NCI-H1092 (cell line): ENCODE results near the gene OR13C3.
"Not testable (repeated sequence)": the region's sequence is repeated elsewhere in the genome, so short reads cannot be mapped to it uniquely, and the experiment has no call there.

Experiments
- DNase-seq: peaks from one replicate; lab custom pipeline; 2025; lab: John Stamatoyannopoulos, UW

OR13C3 gene

DNA sequence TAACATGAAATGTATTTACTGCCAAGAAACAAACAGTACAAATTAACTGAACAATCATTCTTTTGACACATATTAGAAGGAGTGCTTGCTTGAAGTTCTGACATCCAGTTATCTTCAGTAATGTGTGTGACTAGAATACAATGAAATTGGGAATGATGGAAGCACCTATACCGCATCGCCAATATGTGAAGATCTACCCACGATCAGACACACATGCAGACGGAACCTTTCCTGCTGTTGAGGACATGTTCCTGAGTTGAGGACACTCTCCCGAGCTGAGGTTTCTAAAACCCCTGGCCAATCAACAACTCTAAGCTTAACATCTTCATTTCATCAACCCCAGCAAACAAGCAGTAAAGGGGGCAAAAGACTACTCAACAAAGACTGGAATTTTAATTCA lies at the start of gene OR13C3:
TSS of gene OR13C3 (minus strand) at position 101 of the 400 bp plus-strand sequence. CDS start 133 bp downstream, outside the sequence.
- no peak for DNase-seq

DNA sequence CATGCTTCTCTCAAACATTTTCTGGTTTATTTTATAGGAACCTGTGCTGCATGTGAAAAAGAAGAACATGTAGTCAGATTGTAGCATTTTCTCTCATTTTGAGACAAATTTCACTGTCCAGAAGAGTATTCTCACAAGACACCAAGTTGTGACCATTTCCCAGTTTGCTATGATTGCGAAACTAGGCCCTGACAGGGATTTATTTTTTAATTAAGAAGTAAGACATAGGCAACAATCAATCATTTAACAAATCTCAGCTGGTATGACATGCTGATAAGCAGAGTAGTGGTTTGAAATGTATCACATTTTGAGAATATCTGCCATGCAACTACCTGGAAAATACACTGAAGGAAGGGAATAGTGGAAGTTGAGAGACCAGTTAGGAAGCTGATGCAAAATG lies 43.9 kb upstream of the OR13C3 start:
- DNase-seq = no peak

DNA sequence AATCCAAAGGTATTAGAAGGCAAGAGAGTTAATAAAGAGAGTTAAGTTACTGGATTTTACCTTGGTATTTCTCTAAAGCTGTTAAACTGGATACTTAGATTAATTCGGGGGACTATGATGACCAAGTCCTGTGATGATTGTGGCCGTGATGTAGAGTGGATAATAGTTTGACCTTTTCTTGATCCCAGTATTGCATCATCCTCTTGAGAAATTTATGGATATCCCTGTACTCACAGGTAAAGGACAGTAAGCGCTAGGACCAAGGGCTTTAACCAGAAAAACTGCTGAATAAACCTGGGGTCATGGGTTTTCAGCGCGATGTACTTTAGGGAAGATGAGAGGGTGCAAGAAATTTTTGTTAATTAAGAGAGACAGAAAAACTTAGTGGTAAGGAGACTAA lies 40.6 kb upstream of the OR13C3 start:
- no peak for DNase-seq

DNA sequence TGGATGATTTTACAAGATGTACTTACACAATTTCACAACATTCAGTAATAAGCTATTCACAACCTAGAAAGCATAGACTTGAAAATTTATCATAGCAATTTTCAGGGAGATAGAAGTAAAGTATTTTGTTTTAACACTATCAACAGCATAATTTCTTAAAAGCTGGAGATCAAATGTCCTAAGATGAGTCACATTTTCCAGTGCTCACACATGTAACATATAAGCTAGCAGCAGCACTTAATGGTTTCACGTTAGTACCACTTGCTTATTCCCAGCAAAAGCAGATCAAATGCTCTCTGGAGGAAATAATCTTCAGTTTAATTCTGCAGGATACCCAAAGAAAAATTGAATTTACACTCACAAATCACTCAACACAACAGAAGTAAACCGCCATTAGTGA lies 38.8 kb upstream of the OR13C3 start:
- no peak for DNase-seq

DNA sequence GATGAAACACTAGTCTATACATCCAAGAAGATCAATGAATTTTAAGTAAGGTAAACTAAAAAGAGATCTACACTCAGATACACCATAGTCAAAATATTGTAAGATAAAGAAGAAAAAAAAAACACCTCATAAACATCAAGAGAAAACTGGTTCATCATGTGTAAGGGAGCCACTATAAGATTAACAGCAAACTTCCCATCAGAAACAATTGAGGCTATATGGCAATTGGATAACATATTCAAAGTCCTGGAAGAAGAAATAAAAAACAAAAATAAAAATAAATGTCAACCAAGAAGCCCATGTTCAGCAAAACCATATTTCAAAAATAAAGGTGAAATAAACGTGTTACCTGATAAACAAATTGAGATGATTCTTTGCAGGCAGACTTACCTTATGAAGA lies 36.0 kb upstream of the OR13C3 start:
- no peak for DNase-seq

DNA sequence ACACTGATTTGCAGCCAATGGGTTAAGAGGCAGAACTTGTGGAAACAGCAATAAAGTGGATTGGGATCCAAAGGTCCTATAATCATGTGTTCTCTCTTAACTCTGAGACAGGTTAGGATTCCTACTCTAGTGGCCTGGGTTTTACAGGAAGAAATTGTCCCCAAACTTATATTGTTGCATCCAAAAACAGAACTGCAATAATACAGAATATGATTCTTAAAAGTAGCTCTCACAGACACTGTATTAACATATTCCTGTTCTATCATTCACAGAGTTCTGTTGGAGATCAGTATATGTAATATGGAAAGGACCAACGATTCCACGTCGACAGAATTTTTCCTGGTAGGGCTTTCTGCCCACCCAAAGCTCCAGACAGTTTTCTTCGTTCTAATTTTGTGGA lies 32.2 kb upstream of the OR13C3 start, which contains the start of gene OR13C8:
TSS of gene OR13C8 (plus strand) at position 301 of the 400 bp plus-strand sequence. CDS start at position 301, 0 bp downstream.
- no peak for DNase-seq

DNA sequence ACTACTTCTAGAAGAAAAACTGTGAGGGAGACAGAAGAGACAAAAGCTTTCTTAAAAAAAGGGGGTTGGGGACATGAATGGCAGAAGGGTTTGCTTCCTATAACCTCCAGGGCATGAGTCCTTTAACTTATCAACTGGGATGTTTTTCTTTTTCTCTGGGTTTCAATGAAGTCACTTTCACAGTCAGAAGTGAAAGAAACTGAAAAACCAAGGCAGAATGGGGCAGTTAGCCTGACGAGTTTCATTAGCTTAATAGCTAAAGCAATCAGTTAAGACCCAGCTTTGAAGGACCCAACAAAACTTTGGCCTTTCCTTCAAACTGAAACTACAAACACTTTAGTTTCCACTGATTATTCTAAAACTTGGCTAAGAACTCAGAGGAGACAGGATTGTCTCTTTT lies 27.7 kb upstream of the OR13C3 start:
- DNase-seq = no peak

DNA sequence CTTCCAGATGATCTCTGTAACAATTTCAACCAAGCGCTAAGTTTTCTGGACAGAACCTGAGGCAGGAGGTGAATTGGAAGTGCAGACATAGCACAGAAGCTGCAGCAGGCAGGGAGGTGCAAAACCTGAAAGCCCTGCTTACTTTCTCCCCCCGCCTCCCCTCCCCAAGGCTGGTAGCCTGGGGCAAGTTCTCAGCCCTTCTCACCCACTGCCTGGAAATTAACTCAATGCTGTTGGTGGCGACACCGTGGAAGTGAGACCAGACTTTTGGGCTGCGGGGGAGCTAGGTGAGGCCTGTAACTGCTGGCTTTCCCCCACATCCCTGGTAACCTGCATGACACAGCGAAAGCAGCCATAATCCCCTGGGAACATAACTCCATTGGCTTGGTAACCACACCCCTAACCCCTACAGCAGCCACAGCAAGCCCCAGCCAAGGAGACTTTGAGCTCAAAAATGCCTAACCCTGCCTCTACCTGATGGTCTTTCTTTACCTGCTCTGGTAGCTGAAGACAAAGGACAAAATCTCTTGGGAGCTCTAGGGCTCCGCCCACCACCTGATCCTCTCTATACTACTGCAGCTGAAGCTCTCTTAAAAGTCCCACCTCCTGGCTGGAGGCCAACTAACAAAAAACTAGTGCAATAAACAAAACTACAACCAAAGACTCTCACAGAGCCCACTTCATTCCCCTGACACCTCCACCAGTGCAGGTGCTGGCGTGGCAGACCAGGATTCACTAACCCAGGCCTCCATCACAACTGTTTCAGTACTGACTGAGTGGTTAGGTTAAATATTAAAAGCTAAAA lies 20.4 kb upstream of the OR13C3 start:
- DNase-seq = no peak

DNA sequence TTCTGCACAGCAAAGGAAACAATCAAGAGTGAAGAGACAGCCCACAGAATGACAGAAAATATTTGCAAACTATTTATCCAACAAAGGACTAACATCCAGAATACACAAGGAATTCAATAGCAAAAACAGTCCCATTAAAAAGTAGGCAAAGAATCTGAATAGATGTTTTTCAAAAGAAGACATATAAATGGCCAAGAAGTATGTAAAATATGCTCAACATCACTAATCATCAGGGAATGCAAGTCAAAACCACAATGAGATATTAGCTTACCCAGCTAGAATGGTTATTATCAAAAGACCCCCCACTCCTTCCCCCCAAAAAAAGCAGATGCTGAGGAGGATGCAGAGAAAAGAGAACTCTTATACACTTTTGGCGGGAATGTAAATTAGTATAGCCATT lies 18.9 kb upstream of the OR13C3 start:
- no peak for DNase-seq

DNA sequence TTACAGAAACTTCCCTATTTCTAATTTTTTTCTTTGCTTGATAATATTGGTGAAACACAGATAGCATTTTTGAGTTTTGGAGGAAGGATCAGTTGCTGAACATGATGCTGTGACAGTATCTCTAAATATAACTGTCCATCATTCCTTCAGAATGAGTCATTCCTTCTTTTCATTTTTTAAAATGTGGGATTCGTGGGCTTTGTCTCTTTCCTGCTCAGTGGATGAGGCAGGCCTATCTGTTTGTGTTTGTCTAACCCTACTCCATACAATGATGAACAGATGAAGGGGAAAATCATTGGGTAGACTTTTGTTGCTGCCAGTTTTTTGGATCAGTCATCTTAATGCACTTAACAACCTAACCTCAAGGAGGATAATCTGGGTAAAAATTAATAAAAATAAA lies 16.6 kb upstream of the OR13C3 start:
- DNase-seq = no peak

DNA sequence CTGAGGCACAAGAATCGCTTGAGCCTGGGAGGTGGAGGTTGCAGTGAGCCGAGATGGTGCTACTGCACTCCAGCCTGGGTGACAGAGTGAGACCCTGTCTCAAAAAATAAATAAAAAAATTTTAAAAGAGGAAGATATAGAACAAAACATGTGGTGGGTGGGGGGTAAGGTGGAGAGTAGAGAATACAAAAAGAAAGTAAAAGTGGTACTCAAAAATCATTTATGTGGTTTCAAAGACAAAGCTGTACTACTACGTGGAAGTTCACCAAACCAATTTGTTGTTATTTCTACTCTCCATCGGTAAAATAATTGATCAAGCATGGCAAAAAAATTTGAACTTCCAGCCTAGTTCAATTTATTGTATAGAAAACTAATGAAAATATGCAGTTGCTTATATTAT lies 8.0 kb upstream of the OR13C3 start:
- no peak for DNase-seq

DNA sequence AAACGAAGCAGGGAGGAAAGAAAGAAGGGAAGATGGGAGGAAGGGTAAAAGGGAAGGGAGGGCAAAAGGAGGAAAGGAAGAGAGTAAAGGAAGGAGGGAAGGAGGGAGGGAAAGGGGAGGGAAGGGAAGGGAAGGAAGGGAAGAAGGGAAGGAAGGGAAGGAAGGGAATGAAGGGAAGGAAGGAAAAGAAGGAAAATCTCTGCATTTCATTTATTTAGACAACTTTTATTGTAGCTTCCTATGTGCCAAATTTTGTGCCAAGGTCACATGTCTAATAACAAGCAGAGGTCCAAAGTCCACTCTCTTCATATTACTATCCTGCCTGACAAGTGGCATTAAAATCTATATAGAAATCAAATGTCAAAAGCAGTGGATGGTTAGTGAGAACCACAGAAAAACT lies 2.6 kb upstream of the OR13C3 start:
- DNase-seq = no peak

DNA sequence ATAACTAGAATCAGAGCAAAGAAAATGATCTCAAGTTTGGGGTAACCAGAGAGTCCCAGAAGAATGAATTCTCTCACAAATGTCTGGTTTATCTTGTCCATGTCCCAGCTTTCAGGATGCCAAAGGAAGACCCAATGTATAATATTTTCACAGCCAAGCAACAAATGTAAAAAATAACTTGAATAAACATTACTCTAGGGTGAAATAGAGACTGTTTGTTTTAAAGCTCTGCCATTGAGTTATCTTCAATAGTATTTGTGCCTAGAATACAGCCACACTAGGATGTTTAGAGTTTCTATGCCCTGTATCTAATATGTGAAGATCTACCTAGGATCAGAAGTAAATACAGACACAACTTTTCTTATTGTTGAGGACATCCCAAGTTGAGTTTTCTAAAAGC lies 9.5 kb downstream of the OR13C3 start, which contains the start of gene OR13C4:
TSS of gene OR13C4 (minus strand) at position 101 of the 400 bp plus-strand sequence. CDS start at position 101, 0 bp downstream.
- DNase-seq = no peak

DNA sequence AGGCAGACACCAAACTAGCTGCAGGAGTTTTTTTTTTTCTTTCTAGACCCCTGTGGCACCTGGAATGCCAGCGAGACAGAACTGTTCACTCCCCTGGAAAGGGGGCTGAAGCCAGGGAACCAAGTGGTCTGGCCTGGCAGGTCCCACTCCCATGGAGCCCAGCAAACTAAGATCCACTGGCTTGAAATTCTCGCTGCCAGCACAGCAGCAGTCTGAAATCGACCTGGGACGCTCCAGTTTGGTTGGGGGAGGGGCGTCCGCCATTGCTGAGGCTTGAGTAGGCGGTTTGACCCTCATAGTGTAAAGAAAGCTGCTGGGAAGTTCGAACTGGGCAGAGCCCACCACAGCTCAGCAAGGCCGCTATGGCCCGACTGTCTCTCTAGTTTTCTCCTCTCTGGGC lies 16.4 kb downstream of the OR13C3 start:
- not testable (repeated sequence) for DNase-seq

DNA sequence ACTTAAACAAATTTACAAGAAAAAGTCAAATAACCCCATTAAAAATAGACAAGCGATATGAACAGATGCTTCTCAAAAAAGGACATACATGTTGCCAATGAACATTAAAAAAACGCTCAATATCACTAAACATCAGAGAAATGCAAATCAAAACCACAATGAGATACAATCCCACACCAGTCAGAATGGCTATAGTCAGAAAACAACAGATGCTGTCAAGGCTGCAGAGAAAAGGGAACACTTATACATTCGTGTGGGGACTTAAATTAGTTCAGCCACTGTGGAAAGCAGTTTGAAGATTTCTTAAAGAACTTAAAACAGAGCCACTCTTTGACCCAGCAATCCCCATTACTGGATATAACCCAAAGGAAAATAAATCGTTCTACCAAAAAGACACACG lies 21.8 kb downstream of the OR13C3 start:
- no peak for DNase-seq

DNA sequence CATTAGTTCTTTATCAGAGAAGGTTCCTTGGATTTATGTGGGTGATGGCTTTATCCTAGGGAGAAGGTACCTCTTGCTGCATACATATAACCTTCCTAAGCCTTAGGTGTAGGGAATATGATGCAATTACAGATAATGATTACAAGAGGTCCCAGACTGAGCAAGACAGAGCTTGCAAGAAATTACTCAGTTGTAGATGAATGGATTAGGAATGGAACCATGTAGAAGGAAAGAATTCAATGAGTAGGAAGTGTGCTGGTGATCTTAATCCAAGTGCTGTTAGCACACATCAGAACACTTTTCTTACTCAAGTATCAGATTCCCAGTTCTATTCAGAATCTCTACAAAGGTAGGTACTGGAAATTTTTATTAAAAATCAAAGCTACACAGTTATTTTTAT lies 30.1 kb downstream of the OR13C3 start:
- DNase-seq = no peak

DNA sequence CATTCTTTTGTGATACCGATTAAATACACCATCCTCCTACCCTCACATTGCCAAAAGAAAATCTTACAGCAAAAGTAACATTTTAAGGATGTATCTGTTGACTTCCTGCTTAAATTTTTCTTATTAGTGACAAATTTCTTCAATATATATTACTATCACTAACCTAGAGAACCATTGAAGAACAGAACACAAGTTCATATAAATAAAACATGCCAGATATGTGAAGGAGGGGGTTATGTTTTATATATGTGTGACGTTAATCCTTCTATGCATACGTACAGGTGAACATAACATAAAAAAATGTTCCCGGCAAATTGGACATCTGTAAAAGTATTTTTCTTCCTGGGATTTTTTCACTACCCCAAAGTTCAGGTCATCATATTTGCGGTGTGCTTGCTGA lies 32.7 kb downstream of the OR13C3 start, which contains the start of gene OR13F1:
TSS of gene OR13F1 (plus strand) at position 301 of the 400 bp plus-strand sequence. CDS start at position 301, 0 bp downstream.
- no peak for DNase-seq

DNA sequence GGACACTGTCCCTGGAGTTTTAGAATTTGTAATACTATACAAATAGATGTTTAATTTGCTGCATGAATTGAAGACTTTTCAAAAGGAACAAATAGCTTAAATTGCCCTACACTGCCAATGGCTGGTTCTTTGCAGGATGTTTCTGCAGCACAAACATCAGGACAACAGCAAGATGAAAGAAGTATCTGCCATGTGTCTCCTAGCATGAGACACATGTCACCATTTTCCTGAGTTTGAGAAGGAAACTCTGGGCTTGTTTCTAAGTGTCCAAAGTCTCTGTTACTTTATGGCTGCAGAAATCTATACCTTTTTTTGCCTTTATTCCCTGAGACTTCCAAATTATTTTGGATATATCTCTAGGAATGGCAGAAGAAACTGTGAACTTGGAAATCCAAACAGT lies 33.2 kb downstream of the OR13C3 start:
- no peak for DNase-seq

DNA sequence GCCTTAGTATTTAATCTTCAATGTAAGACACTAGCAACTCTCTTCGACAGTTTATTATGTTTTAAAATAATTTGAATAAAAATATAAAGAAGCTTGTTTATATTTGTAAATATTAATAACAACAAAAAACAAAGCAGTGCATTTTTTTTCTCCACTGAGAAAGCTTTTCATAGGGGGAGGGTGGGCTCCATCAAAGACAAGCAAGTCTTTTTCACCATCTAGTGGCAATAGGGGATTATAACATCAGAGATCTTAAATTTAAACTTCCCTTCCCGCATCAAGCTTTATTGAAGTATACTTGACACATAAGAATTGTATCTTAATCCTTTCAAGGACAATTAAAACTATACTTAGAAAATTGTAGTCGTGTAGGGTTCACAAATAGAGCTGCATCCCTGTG lies 41.8 kb downstream of the OR13C3 start:
- DNase-seq = no peak
